Activated CD8-positive, alpha-beta memory T cell treated with anti-CD3 and anti-CD28 coated beads, Interleukin-2, amount 10 ng/mL, durations not matched to agents 7 days and 5 days (primary cell): ENCODE data around the gene NEK5. TPM values are rescaled to one million over a fixed set of nuclear protein-coding genes. Genes with fewer than 3 reads are reported as not detected.

Source experiments
- ATAC-seq: fragments of 150-1000 bp; cut with Tn5 transposase; one replicate; pipeline ENCODE4 v1.10.0; 2021; ENCODE audit warnings: moderate library complexity
- CTCF ChIA-PET: fragments of 350-600 bp; sonication (Branson Sonifier 250); formaldehyde crosslinking; loops from one replicate; lab custom pipeline; 2021; ENCODE audit warnings: antibody characterized with exemption; lab: Charles Lee
- DNase-seq: peaks from one replicate; pipeline ENCODE4 v3.0.0-alpha.2; 2020
- H3K27ac Mint-ChIP-seq: one replicate; pipeline ENCODE4 v1.8.0; 2021; ENCODE audit warnings: mild to moderate bottlenecking, mixed read lengths
- H3K27me3 Mint-ChIP-seq: one replicate; pipeline ENCODE4 v1.8.0; 2021; ENCODE audit warnings: mixed read lengths
- H3K36me3 Mint-ChIP-seq: one replicate; pipeline ENCODE4 v1.8.0; 2021; ENCODE audit warnings: mild to moderate bottlenecking, mixed read lengths
- H3K4me1 Mint-ChIP-seq: one replicate; pipeline ENCODE4 v1.8.0; 2021; ENCODE audit warnings: mixed read lengths
- H3K4me3 Mint-ChIP-seq: one replicate; pipeline ENCODE4 v1.8.0; 2021; ENCODE audit warnings: mild to moderate bottlenecking, moderate library complexity, mixed read lengths
- H3K9me3 Mint-ChIP-seq: one replicate; pipeline ENCODE4 v1.8.0; 2022; ENCODE audit warnings: low read depth, mixed read lengths
- total RNA-seq, 2 experiments: library from RNA; stranded (reverse); gene quantifications; one replicate each; pipeline ENCODE4 v1.2.3, GENCODE V29; 2021

Gene NEK5
- total RNA-seq, 2 experiments from 2014 or later, result not detected

GRCh38 chr13:52160506-52160905 is 31.6 kb upstream of the NEK5 start:
- H3K4me3 Mint-ChIP-seq, result no peak overlapping the region
- H3K27ac Mint-ChIP-seq, result no peak overlapping the region
- H3K4me1 Mint-ChIP-seq, result peaks cover 42% of the 10 kb centered on the region
- peaks cover 19% of the 10 kb centered on the region for H3K27me3 Mint-ChIP-seq
- no peaks in the 10 kb centered on the region for H3K9me3 Mint-ChIP-seq
- CTCF ChIA-PET, result interaction anchor here (0.7 to 2.9 kb wide), 5 partner anchors 10 to 289 kb away, joined by 3 to 8 read pairs (median 4); no protein-coding TSS in a partner anchor
- no peaks in the 10 kb centered on the region for H3K36me3 Mint-ChIP-seq
- ATAC-seq (no peak), DNase-seq (no peak)

- no peak for DNase-seq
- ATAC-seq, result no peak
- CTCF ChIA-PET, result interaction anchor here (0.7 to 2.9 kb wide), 6 partner anchors 8 to 290 kb away, joined by 3 to 8 read pairs (median 4); no protein-coding TSS in a partner anchor
- no peaks in the 10 kb centered on the region for H3K9me3 Mint-ChIP-seq
- no peaks in the 10 kb centered on the region for H3K36me3 Mint-ChIP-seq
- H3K27me3 Mint-ChIP-seq, result peaks cover 19% of the 10 kb centered on the region
- peak overlapping the region; percentile 54 for H3K27ac Mint-ChIP-seq
- H3K4me1 Mint-ChIP-seq, result peaks cover 42% of the 10 kb centered on the region
- peak overlapping the region; percentile 78 for H3K4me3 Mint-ChIP-seq
Observed at GRCh38 chr13:52160053-52160452, 31.2 kb upstream of the NEK5 start.

- Mint-ChIP-seq H3K36me3 (no peaks in the 10 kb centered on the region), H3K27ac (peak within 1 kb of the TSS; percentile 73), H3K4me1 (peaks cover 42% of the 10 kb centered on the region), H3K9me3 (no peaks in the 10 kb centered on the region), H3K4me3 (peak within 1 kb of the TSS; percentile 78), H3K27me3 (peaks cover 19% of the 10 kb centered on the region)
- peak; percentile 89 for ATAC-seq
- DNase-seq, result peak; percentile 66
- CTCF ChIA-PET, result interaction anchor here (0.7 to 2.9 kb wide), 5 partner anchors 9 to 290 kb away, joined by 3 to 8 read pairs (median 3); no protein-coding TSS in a partner anchor
Observed at GRCh38 chr13:52159159-52159982, 30.5 kb upstream of the NEK5 start, which contains the start of gene NEK3. NEK3 (minus strand) TSS chr13:52159597; CDS start chr13:52156191, 3,406 bp downstream.

GRCh38 chr13:52158629-52159158 is 29.8 kb upstream of the NEK5 start:
- Mint-ChIP-seq H3K4me1 (peaks cover 39% of the 10 kb centered on the region), H3K27me3 (peaks cover 19% of the 10 kb centered on the region), H3K4me3 (peak overlapping the region; percentile 78), H3K9me3 (no peaks in the 10 kb centered on the region), H3K36me3 (no peaks in the 10 kb centered on the region), H3K27ac (peak overlapping the region; percentile 73)
- no peak for ATAC-seq
- CTCF ChIA-PET, result interaction anchor here (1.2 to 2.9 kb wide), 2 partner anchors 9 to 36 kb away, joined by 3 to 8 read pairs; no protein-coding TSS in a partner anchor
- no peak for DNase-seq

- ATAC-seq, result no peak
- Mint-ChIP-seq H3K36me3 (no peaks in the 10 kb centered on the region), H3K4me1 (peaks cover 28% of the 10 kb centered on the region), H3K9me3 (no peaks in the 10 kb centered on the region), H3K27me3 (peaks cover 19% of the 10 kb centered on the region), H3K4me3 (no peak overlapping the region), H3K27ac (no peak overlapping the region)
- CTCF ChIA-PET, result interaction anchor here (1.3 to 1.6 kb wide), 2 partner anchors 16 to 332 kb away, joined by 3 to 4 read pairs; no protein-coding TSS in a partner anchor
- DNase-seq, result no peak
Observed at GRCh38 chr13:52156724-52157261, 27.9 kb upstream of the NEK5 start.

- Mint-ChIP-seq H3K27me3 (peaks cover 19% of the 10 kb centered on the region), H3K9me3 (no peaks in the 10 kb centered on the region), H3K27ac (no peak overlapping the region), H3K4me3 (no peak overlapping the region), H3K4me1 (peaks cover 24% of the 10 kb centered on the region), H3K36me3 (no peaks in the 10 kb centered on the region)
- DNase-seq (no peak), ATAC-seq (no peak)
- CTCF ChIA-PET, result no interaction called here
Observed at GRCh38 chr13:52155177-52155576, 26.3 kb upstream of the NEK5 start.

GRCh38 chr13:52147225-52147624 is 18.4 kb upstream of the NEK5 start:
- DNase-seq (no peak), ATAC-seq (no peak)
- no peaks in the 10 kb centered on the region for H3K27me3 Mint-ChIP-seq
- H3K36me3 Mint-ChIP-seq, result peaks cover 5% of the 10 kb centered on the region
- H3K9me3 Mint-ChIP-seq, result no peaks in the 10 kb centered on the region
- H3K27ac Mint-ChIP-seq, result no peak overlapping the region
- H3K4me3 Mint-ChIP-seq, result no peak overlapping the region
- CTCF ChIA-PET, result interaction anchor here (0.7 kb wide), 1 partner anchor 20 kb away, joined by 3 read pairs; no protein-coding TSS in a partner anchor
- peaks cover 2% of the 10 kb centered on the region for H3K4me1 Mint-ChIP-seq

GRCh38 chr13:52141299-52141698 is 12.4 kb upstream of the NEK5 start:
- DNase-seq (no peak), ATAC-seq (no peak)
- CTCF ChIA-PET, result interaction anchor here (1.1 to 1.7 kb wide), 2 partner anchors 13 to 15 kb away, joined by 3 to 4 read pairs; no protein-coding TSS in a partner anchor
- Mint-ChIP-seq H3K9me3 (no peaks in the 10 kb centered on the region), H3K4me1 (no peaks in the 10 kb centered on the region), H3K27me3 (no peaks in the 10 kb centered on the region), H3K36me3 (no peaks in the 10 kb centered on the region), H3K27ac (no peak overlapping the region), H3K4me3 (no peak overlapping the region)

- Mint-ChIP-seq H3K9me3 (no peaks in the 10 kb centered on the region), H3K4me1 (no peaks in the 10 kb centered on the region), H3K27me3 (no peaks in the 10 kb centered on the region), H3K36me3 (no peaks in the 10 kb centered on the region), H3K27ac (no peak overlapping the region), H3K4me3 (no peak overlapping the region)
- CTCF ChIA-PET, result interaction anchor here (2.0 kb wide), 1 partner anchor 10 kb away, joined by 6 read pairs; no protein-coding TSS in a partner anchor
- ATAC-seq (no peak), DNase-seq (no peak)
Observed at GRCh38 chr13:52137489-52137888, 8.6 kb upstream of the NEK5 start.

GRCh38 chr13:52136763-52137162 is 7.9 kb upstream of the NEK5 start:
- no peak for ATAC-seq
- DNase-seq, result no peak
- no peaks in the 10 kb centered on the region for H3K9me3 Mint-ChIP-seq
- no peaks in the 10 kb centered on the region for H3K4me1 Mint-ChIP-seq
- no peak overlapping the region for H3K27ac Mint-ChIP-seq
- H3K27me3 Mint-ChIP-seq, result no peaks in the 10 kb centered on the region
- CTCF ChIA-PET, result interaction anchor here (2.0 kb wide), 1 partner anchor 9 kb away, joined by 6 read pairs; no protein-coding TSS in a partner anchor
- no peak overlapping the region for H3K4me3 Mint-ChIP-seq
- no peaks in the 10 kb centered on the region for H3K36me3 Mint-ChIP-seq

- Mint-ChIP-seq H3K9me3 (no peaks in the 10 kb centered on the region), H3K36me3 (no peaks in the 10 kb centered on the region), H3K27ac (no peak overlapping the region), H3K4me3 (no peak overlapping the region), H3K4me1 (peaks cover 14% of the 10 kb centered on the region), H3K27me3 (peaks cover 21% of the 10 kb centered on the region)
- no peak for DNase-seq
- no peak for ATAC-seq
- CTCF ChIA-PET, result no interaction called here
Observed at GRCh38 chr13:52130641-52131040, 1.8 kb upstream of the NEK5 start.

- no peaks in the 10 kb centered on the region for H3K36me3 Mint-ChIP-seq
- peaks cover 14% of the 10 kb centered on the region for H3K4me1 Mint-ChIP-seq
- ATAC-seq, result peak; percentile 69
- peaks cover 24% of the 10 kb centered on the region for H3K27me3 Mint-ChIP-seq
- peak; percentile 65 for DNase-seq
- H3K4me3 Mint-ChIP-seq, result peak overlapping the region; percentile 71
- H3K9me3 Mint-ChIP-seq, result no peaks in the 10 kb centered on the region
- CTCF ChIA-PET, result interaction anchor here (0.7 to 3.8 kb wide), 40 partner anchors 8 to 506 kb away, joined by 3 to 32 read pairs (median 4); partner anchors contain the start of gene ALG11
- no peak overlapping the region for H3K27ac Mint-ChIP-seq
Observed at GRCh38 chr13:52127783-52128702, 830 bp downstream of the NEK5 start.
